Measurements from ENCODE around the gene FAM83E. TPM values are rescaled to one million over a fixed set of nuclear protein-coding genes. Genes with fewer than 3 reads are reported as not detected.

FAM83E gene
- total RNA-seq, 1 experiment from 2014 or later: 12.3 TPM

DNA sequence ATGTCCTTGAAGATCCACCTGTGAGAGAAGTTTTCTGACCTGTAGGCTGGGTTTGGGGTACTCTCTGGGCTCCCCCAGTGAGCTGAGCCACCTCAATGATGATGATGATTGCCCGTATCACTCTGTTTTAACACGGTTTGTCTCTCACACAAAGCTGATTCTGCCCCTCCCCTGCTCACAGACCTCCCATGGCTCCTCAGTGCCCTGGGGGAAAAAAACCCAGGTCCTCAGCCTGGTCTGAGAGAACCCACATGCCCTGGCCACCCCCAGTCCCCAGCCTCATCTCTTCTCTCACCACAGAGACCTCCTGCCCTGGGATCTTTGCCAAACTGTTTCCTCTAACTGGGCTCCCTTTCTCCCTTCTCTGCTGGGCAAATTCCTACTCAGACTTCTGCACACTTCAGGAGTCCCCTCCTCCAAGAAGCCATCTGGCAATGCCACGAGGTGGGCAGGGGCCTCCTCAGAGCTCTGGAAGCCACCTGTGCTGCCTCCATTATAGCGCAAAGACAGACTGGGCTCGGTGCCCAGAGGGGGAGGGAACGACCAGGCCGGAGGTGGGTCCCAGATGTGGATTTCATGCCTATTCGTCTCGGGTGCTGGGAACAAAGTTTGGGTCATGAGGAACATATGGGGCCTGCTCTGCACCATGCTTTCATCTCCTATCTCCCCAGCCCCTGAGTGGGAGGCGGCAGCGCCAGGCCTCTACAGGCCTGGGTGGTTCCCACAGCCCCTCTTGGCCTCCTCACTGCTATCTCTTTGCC, 39.6 kb upstream of the FAM83E start:
- no peaks in the 10 kb centered on the region for H3K79me2 ChIP-seq (ENCODE audit: low read depth)
- no peak overlapping the region for H2AFZ ChIP-seq
- no peak overlapping the region for H3K4me2 ChIP-seq
- H3K36me3 ChIP-seq (ENCODE audit: low read depth): no peaks in the 10 kb centered on the region
- H4K20me1 ChIP-seq (ENCODE audit: insufficient read depth): no peaks in the 10 kb centered on the region
- CTCF ChIA-PET: interaction anchor here (0.6 kb wide), 2 partner anchors 10 to 190 kb away, joined by 3 to 4 read pairs; no protein-coding TSS in a partner anchor
- BruUV-seq (replicated peaks): no TSS peak
- peaks cover 23% of the 10 kb centered on the region for H3F3A ChIP-seq (ENCODE audit: insufficient read depth, low read depth)
- TF ChIP-seq, protein P1, sequence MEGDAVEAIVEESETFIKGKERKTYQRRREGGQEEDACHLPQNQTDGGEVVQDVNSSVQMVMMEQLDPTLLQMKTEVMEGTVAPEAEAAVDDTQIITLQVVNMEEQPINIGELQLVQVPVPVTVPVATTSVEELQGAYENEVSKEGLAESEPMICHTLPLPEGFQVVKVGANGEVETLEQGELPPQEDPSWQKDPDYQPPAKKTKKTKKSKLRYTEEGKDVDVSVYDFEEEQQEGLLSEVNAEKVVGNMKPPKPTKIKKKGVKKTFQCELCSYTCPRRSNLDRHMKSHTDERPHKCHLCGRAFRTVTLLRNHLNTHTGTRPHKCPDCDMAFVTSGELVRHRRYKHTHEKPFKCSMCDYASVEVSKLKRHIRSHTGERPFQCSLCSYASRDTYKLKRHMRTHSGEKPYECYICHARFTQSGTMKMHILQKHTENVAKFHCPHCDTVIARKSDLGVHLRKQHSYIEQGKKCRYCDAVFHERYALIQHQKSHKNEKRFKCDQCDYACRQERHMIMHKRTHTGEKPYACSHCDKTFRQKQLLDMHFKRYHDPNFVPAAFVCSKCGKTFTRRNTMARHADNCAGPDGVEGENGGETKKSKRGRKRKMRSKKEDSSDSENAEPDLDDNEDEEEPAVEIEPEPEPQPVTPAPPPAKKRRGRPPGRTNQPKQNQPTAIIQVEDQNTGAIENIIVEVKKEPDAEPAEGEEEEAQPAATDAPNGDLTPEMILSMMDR (conservative IDR thresholded peaks at IDR 0.05): no peak
- TF ChIP-seq EZH2 (IDR thresholded peaks at IDR 0.05; ENCODE audit: low read depth): no peak
- no peaks in the 10 kb centered on the region for H3K9me3 ChIP-seq (ENCODE audit: insufficient read depth, low read depth)
- H3K27ac ChIP-seq: no peak overlapping the region
- POLR2A ChIA-PET (ENCODE audit: unreplicated experiment): no interaction called here
- H3K4me1 ChIP-seq (replicated peaks; ENCODE audit: insufficient read depth): peaks cover 13% of the 10 kb centered on the region
- DNase-seq: no peak
- no peak overlapping the region for H3K4me3 ChIP-seq
- no peaks in the 10 kb centered on the region for H3K27me3 ChIP-seq (ENCODE audit: insufficient read depth, low read depth)
- intact Hi-C loops (cut with micrococcal nuclease; ENCODE audit: unreplicated experiment): no loop called here
- H3K9me2 ChIP-seq (ENCODE audit: insufficient read depth): no peaks in the 10 kb centered on the region

- TF ChIP-seq EZH2 (IDR thresholded peaks at IDR 0.05; ENCODE audit: low read depth): no peak
- TF ChIP-seq, protein P1 (conservative IDR thresholded peaks at IDR 0.05): no peak
- intact Hi-C loops (cut with micrococcal nuclease; ENCODE audit: unreplicated experiment): no loop called here
- Histone ChIP-seq H3K27me3 (ENCODE audit: insufficient read depth, low read depth) (no peaks in the 10 kb centered on the region), H3K36me3 (ENCODE audit: low read depth) (no peaks in the 10 kb centered on the region), H2AFZ (no peak overlapping the region), H3F3A (ENCODE audit: insufficient read depth, low read depth) (peaks cover 21% of the 10 kb centered on the region; the same call in 1 of the 2 replicates), H3K9me2 (ENCODE audit: insufficient read depth) (no peaks in the 10 kb centered on the region), H4K20me1 (ENCODE audit: insufficient read depth) (no peaks in the 10 kb centered on the region), H3K27ac (no peak overlapping the region), H3K4me2 (no peak overlapping the region), H3K9me3 (ENCODE audit: insufficient read depth, low read depth) (no peaks in the 10 kb centered on the region), H3K79me2 (ENCODE audit: low read depth) (no peaks in the 10 kb centered on the region), H3K4me1 (replicated peaks; ENCODE audit: insufficient read depth) (peaks cover 14% of the 10 kb centered on the region), H3K4me3 (no peak overlapping the region)
- POLR2A ChIA-PET (ENCODE audit: unreplicated experiment): no interaction called here
- no TSS peak for BruUV-seq (replicated peaks)
- no peak for DNase-seq
- CTCF ChIA-PET: interaction anchor here (0.7 kb wide), 1 partner anchor 322 kb away, joined by 7 read pairs; no protein-coding TSS in a partner anchor
Observed at GRCh38 chr19:48651683-48652048, 36.8 kb upstream of the FAM83E start.

DNA sequence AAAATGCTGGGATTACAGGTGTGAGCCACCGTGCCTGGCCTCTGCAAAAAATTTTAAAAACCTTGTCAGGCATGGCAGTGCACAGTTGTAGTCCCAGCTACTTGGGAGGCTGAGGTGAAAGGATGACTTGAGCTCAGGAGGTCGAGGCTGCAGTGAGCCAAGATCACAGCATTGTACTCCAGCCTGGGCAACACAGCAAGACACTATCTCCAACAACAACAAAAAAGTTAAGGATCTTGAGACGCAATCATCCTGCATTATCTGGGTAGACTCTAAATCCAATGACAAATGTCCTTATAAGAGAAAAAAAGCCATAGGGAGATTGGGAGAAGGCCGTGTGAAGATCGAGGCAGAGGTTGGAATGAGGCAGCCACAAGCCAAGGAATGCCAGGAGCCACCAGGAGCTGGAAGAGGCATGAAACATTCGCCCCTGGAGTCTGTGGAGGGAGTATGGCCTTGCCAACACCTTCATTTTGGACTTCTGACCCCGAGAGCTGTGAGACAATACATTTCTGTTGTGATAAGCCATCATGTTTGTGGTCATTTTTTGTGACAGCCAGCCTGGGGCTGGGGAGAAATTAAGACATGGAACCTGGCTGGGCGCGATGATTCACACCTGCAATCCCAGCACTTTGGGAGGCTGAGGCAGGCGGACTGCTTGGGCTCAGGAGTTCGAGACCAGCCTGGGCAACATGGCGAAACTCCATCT, 36.3 kb upstream of the FAM83E start:
- no peaks in the 10 kb centered on the region for H3K9me3 ChIP-seq (ENCODE audit: insufficient read depth, low read depth)
- H4K20me1 ChIP-seq (ENCODE audit: insufficient read depth): no peaks in the 10 kb centered on the region
- H3F3A ChIP-seq (ENCODE audit: insufficient read depth, low read depth): peaks cover 18% of the 10 kb centered on the region; the same call in 1 of the 2 replicates
- H3K4me2 ChIP-seq: no peak overlapping the region
- DNase-seq: no peak
- POLR2A ChIA-PET (ENCODE audit: unreplicated experiment): no interaction called here
- intact Hi-C loops (cut with micrococcal nuclease; ENCODE audit: unreplicated experiment): no loop called here
- H3K36me3 ChIP-seq (ENCODE audit: low read depth): no peaks in the 10 kb centered on the region
- no TSS peak for BruUV-seq (replicated peaks)
- H3K4me1 ChIP-seq (replicated peaks; ENCODE audit: insufficient read depth): peaks cover 15% of the 10 kb centered on the region
- no peaks in the 10 kb centered on the region for H3K27me3 ChIP-seq (ENCODE audit: insufficient read depth, low read depth)
- H2AFZ ChIP-seq: no peak overlapping the region
- no peak for TF ChIP-seq EZH2 (IDR thresholded peaks at IDR 0.05; ENCODE audit: low read depth)
- TF ChIP-seq, protein P1 (conservative IDR thresholded peaks at IDR 0.05): no peak
- H3K9me2 ChIP-seq (ENCODE audit: insufficient read depth): no peaks in the 10 kb centered on the region
- no peak overlapping the region for H3K4me3 ChIP-seq
- CTCF ChIA-PET: interaction anchor here (0.7 kb wide), 1 partner anchor 323 kb away, joined by 7 read pairs; no protein-coding TSS in a partner anchor
- no peak overlapping the region for H3K27ac ChIP-seq
- H3K79me2 ChIP-seq (ENCODE audit: low read depth): no peaks in the 10 kb centered on the region

Data from PC-9 (cell line).